DND-41 (cell line): Measurements from ENCODE around the gene GLS.
"Not testable (repeated sequence)": the region's sequence is repeated elsewhere in the genome, so short reads cannot be mapped to it uniquely, and the experiment has no call there.

Experiments
- ATAC-seq: fragments of 200-7000 bp; cut with Tn5 transposase; 3 replicates; pipeline ENCODE4 v1.9.1; 2021; ENCODE audit warnings: low read depth; ENCODE audit not compliant: insufficient read depth
- DNase-seq: peaks from one replicate; pipeline ENCODE4 v3.0.0-alpha.2; 2020
- H2AFZ ChIP-seq: 2 replicates; pipeline ENCODE4 v1.6.0; 2012; ENCODE audit warnings: low read depth, low read length
- H3K27ac ChIP-seq: 2 replicates; pipeline ENCODE4 v1.5.1; 2012; ENCODE audit warnings: low read length, inconsistent platforms
- H3K27me3 ChIP-seq: fragments of 200-600 bp; sonication (generic); 2 replicates; pipeline ENCODE4 v1.6.0; 2012; ENCODE audit warnings: low read length, mild to moderate bottlenecking, inconsistent platforms; ENCODE audit not compliant: insufficient read depth, poor library complexity
- H3K36me3 ChIP-seq: 2 replicates; pipeline ENCODE4 v1.5.1; 2012; ENCODE audit warnings: low read length, inconsistent platforms; ENCODE audit not compliant: insufficient read depth
- H3K4me1 ChIP-seq: 2 replicates; pipeline ENCODE4 v1.5.1; 2012; ENCODE audit warnings: mild to moderate bottlenecking, low read length; ENCODE audit not compliant: insufficient read depth
- H3K4me2 ChIP-seq: 2 replicates; pipeline ENCODE4 v1.6.0; 2012; ENCODE audit warnings: mild to moderate bottlenecking, moderate library complexity, low read length, inconsistent platforms; ENCODE audit not compliant: insufficient read depth
- H3K4me3 ChIP-seq, 2 experiments: fragments of 200-600 bp in 1 of 2; shearing (Covaris generic) in 1 of 2; 2 replicates each; pipeline ENCODE4 v1.5.1; 2012 to 2016; ENCODE audit warnings: inconsistent platforms in 2 of 2, low read length in 2 of 2, mild to moderate bottlenecking in 2 of 2, low read depth in 1 of 2, moderate library complexity in 1 of 2
- H3K79me2 ChIP-seq: 2 replicates; pipeline ENCODE4 v1.6.0; 2012; ENCODE audit warnings: low read length, inconsistent platforms; ENCODE audit not compliant: insufficient read depth
- H3K9ac ChIP-seq: 2 replicates; pipeline ENCODE4 v1.6.0; 2012; ENCODE audit warnings: low read depth, mild to moderate bottlenecking, inconsistent platforms, low read length, moderate library complexity
- H3K9me3 ChIP-seq: 2 replicates; pipeline ENCODE4 v1.5.1; 2012; ENCODE audit warnings: low read length, moderate library complexity, mild to moderate bottlenecking, inconsistent platforms; ENCODE audit not compliant: insufficient read depth, severe bottlenecking
- H4K20me1 ChIP-seq: 2 replicates; pipeline ENCODE4 v1.6.0; 2012; ENCODE audit warnings: low read length; ENCODE audit not compliant: insufficient read depth
- EZH2 ChIP-seq: IDR thresholded peaks from 3 replicates; pipeline ENCODE4 v1.6.1; 2012; ENCODE audit warnings: borderline replicate concordance, low read depth, mild to moderate bottlenecking, moderate library complexity, low read length, inconsistent platforms; ENCODE audit not compliant: severe bottlenecking
- TF ChIP-seq, protein P1 (sequence below): IDR thresholded peaks from 2 replicates; pipeline ENCODE4 v1.5.1; 2012; ENCODE audit warnings: borderline replicate concordance, low read length, moderate library complexity, mild to moderate bottlenecking; ENCODE audit not compliant: poor library complexity, severe bottlenecking; ENCODE audit errors: extremely low read depth

Gene GLS

DNA sequence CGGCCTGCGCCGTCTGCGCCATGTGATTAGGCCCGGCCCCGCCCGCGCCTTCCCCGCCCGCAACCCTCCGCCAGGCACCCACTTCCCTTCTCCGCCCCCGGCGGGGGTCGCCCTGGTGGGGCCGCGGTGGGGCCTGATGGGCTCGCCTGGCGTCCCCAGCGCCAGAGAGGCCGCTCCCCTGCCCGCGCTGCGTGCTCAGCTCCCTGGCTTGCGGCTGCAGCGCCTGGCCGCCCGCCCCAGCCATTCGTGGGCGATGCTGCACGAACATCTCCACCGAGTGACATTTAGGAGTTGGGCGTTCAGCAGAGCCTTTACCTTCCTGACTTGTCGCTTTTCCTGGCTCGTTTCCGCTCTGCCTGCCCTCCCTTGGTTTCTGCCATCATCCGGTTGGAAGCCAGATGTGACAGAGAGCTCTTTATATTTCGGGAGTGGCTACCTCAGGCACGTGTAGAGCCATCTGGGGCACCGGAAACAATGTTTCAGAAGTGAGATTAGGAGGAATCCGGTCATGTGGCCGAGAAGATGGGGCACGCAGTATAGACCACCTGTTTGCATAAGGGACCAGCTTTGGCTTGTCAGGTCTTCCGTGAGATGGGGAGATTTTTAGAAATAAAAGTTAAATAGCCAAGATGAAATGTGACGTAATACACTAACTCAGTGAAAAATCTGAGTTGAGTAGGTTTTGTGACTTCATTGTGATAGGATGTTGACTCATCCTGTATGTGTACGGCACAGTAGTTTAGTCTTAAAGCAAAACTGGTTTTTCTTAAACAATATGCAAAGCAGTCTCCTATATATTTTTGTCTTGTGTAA, 1.2 kb downstream of the GLS start:
- peak; percentile 89 for DNase-seq
- peaks cover 54% of the 10 kb centered on the region for H3K4me1 ChIP-seq
- peaks cover 64% of the 10 kb centered on the region for H3K79me2 ChIP-seq
- H3K27ac ChIP-seq, result peak overlapping the region; percentile 94
- TF ChIP-seq, protein P1, sequence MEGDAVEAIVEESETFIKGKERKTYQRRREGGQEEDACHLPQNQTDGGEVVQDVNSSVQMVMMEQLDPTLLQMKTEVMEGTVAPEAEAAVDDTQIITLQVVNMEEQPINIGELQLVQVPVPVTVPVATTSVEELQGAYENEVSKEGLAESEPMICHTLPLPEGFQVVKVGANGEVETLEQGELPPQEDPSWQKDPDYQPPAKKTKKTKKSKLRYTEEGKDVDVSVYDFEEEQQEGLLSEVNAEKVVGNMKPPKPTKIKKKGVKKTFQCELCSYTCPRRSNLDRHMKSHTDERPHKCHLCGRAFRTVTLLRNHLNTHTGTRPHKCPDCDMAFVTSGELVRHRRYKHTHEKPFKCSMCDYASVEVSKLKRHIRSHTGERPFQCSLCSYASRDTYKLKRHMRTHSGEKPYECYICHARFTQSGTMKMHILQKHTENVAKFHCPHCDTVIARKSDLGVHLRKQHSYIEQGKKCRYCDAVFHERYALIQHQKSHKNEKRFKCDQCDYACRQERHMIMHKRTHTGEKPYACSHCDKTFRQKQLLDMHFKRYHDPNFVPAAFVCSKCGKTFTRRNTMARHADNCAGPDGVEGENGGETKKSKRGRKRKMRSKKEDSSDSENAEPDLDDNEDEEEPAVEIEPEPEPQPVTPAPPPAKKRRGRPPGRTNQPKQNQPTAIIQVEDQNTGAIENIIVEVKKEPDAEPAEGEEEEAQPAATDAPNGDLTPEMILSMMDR, result no peak
- no peak for TF ChIP-seq EZH2
- peaks cover 44% of the 10 kb centered on the region for H3K36me3 ChIP-seq
- H4K20me1 ChIP-seq, result peaks cover 50% of the 10 kb centered on the region
- H3K27me3 ChIP-seq, result no peaks in the 10 kb centered on the region
- peak overlapping the region; percentile 91 to 96 for H3K4me3 ChIP-seq
- H2AFZ ChIP-seq, result peak overlapping the region; percentile 84
- peak overlapping the region; percentile 98 for H3K9ac ChIP-seq
- H3K4me2 ChIP-seq, result peak overlapping the region; percentile 99
- H3K9me3 ChIP-seq, result no peaks in the 10 kb centered on the region
- peak; percentile 73 for ATAC-seq

GRCh38 chr2:190882411-190882766, 1.8 kb downstream of the GLS start:
- H4K20me1 ChIP-seq, result peaks cover 53% of the 10 kb centered on the region
- no peak for ATAC-seq

GRCh38 chr2:190882856-190883582, 2.4 kb downstream of the GLS start:
- DNase-seq, result no peak
- Histone ChIP-seq H3K27ac (peak overlapping the region; percentile 94), H3K9ac (peak overlapping the region; percentile 98)

More at GRCh38 chr2:190882411-190882766, 1.8 kb downstream of the GLS start:
- H3K4me1 ChIP-seq, result peaks cover 54% of the 10 kb centered on the region
- peak overlapping the region; percentile 99 for H3K4me2 ChIP-seq
- no peaks in the 10 kb centered on the region for H3K9me3 ChIP-seq
- no peaks in the 10 kb centered on the region for H3K27me3 ChIP-seq
- H3K27ac ChIP-seq, result peak overlapping the region; percentile 94
- H3K4me3 ChIP-seq, result peak overlapping the region; percentile 91 to 96; a peak in 3 of 4 replicates
- TF ChIP-seq, protein P1, result no peak
- TF ChIP-seq EZH2, result no peak
- peak overlapping the region; percentile 98 for H3K9ac ChIP-seq
- H2AFZ ChIP-seq, result no peak overlapping the region
- DNase-seq, result no peak
- peaks cover 48% of the 10 kb centered on the region for H3K36me3 ChIP-seq
- peaks cover 69% of the 10 kb centered on the region for H3K79me2 ChIP-seq

DNA sequence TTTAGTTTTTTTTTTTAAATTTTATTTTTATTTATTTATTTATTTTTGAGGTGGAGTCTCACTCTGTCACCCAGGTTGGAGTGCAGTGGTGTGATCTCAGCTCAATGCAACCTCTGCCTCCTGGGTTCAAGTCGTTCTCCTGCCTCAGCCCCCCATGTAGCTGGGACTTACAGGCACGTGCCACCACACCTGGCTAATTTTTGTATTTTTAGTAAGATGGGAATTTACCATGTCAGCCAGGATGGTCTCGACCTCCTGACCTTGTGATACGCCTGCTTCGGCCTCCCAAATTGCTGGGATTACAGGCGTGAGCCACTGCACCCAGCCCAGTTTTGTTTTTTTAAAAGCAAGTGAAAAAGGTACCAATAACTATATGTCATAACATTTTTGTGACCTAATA, 5.2 kb downstream of the GLS start:
- H2AFZ ChIP-seq, H3K9me3 ChIP-seq, H3K27ac ChIP-seq, H3K27me3 ChIP-seq, DNase-seq, H3K9ac ChIP-seq, ATAC-seq: not testable (repeated sequence)
- peaks cover 68% of the 10 kb centered on the region for H3K36me3 ChIP-seq
- H4K20me1 ChIP-seq, result peaks cover 84% of the 10 kb centered on the region
- peaks cover 60% of the 10 kb centered on the region for H3K4me1 ChIP-seq
- peaks cover 99% of the 10 kb centered on the region for H3K79me2 ChIP-seq
- peak overlapping the region in 1 of 2 experiments; percentile 31; a peak in 1 of 4 replicates for H3K4me3 ChIP-seq
- H3K4me2 ChIP-seq, result peak overlapping the region; percentile 99; the same call in 1 of the 2 replicates

More at GRCh38 chr2:190882856-190883582, 2.4 kb downstream of the GLS start:
- no peak for ATAC-seq
- no peaks in the 10 kb centered on the region for H3K27me3 ChIP-seq
- peaks cover 52% of the 10 kb centered on the region for H3K36me3 ChIP-seq
- peaks cover 59% of the 10 kb centered on the region for H3K4me1 ChIP-seq
- peak overlapping the region; percentile 91 to 96; a peak in 3 of 4 replicates for H3K4me3 ChIP-seq
- H3K9me3 ChIP-seq, result no peaks in the 10 kb centered on the region
- TF ChIP-seq, protein P1, result no peak
- no peak for TF ChIP-seq EZH2
- H3K4me2 ChIP-seq, result peak overlapping the region; percentile 99
- no peak overlapping the region for H2AFZ ChIP-seq
- peaks cover 76% of the 10 kb centered on the region for H3K79me2 ChIP-seq
- peaks cover 59% of the 10 kb centered on the region for H4K20me1 ChIP-seq
